Activated effector memory CD4-positive, alpha-beta T cell treated with anti-CD3 and anti-CD28 coated beads, Interleukin-2, amount 50 U/mL, for 16 hours (primary cell): ENCODE data around the gene SRCAP.

ENCODE experiments used
- DNase-seq: peaks from one replicate; pipeline ENCODE4 v3.0.0-alpha.2; 2020

Gene SRCAP

DNA sequence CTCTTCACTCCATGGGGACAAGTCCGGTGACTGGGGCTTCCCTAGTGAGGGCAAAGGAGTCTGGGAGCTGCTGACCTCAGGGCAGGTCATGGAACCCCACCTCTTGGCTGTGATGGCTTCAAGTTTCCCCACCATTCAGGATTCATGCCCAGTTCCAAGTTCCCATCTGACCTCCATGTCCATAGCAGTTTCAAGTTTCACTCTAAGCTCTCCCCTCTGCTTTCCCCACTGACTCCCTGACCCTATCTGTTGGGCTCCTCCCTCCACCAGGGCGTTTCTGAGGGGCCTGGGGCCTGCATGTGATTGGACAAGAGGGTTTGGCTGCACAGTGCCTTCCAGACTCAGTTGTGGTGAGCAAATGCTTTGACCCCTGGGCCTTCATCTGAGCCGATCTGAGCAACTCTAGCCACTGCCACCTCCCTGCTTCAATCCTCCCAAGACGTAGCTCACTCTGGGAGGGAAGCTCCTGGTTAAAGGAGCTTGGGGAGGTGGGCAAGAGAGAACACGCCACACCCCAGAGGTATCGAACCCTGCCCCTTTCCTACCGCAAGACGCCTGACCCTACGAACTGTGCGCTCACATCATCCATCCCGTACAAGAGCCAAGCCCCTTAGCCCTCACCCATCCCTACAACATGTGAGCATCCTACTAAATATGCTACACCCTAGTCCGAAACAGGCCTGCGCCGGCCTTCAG, 79.7 kb downstream of the SRCAP start:
- no peak for DNase-seq

DNA sequence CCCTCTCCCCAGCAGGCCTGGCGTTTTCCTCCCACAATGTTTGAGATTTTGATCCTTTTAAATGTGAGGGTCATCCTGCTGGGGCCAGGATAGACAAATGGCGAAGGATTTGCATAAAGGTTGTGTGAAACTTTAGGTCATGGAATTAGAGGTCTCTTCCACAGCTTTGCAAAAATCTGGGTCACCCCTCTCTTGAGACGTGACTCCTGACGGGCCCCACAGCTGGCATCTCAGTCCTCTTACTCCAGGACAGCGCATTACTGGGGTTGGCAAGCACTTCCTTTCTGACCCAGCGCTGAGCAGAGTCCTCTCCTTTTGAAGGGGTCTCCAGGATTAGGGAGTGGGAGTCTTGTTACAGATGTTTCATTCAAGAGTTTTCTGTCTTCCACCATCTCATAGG, 80.6 kb downstream of the SRCAP start:
- DNase-seq, result no peak

DNA sequence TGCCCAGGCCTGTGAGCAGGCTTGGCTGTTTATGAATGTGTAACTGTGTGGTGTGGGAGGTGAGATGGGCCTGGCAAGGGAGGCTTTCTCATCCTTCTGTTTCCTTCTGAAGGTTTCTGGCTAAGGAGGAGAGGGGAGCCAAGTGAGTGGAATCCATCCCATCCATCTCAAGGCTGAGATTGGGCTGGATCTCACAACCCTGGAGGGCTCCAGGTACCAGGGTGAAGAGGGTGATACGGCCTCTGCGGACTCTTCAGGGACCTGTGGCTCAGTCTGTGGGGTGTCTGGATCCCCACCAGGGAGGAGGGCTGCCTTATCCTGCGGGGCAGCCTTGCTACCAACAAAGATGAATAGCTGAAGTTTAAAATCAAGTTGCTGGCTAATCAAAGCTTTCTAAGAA, 81.0 kb downstream of the SRCAP start:
- no peak for DNase-seq

DNA sequence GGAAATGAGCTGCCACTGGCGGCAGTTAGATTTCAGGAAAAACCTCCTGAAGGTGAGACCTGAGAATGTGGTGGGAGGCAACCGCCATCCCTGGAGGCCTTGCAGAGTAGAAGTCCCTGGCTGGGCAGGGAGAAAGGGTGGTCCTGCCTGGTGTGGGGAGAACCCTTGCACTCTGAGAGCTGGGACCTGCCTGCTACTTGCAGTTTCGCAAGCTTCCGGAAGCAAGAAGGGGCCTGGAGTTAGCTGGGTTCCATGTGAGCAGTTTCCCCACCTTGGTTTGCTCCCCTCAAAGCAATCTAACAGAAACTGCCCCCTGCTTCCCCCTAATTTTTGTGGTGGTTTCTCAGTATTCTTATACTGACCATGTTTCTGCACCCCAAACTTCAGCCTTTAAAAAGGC, 81.6 kb downstream of the SRCAP start:
- no peak for DNase-seq

DNA sequence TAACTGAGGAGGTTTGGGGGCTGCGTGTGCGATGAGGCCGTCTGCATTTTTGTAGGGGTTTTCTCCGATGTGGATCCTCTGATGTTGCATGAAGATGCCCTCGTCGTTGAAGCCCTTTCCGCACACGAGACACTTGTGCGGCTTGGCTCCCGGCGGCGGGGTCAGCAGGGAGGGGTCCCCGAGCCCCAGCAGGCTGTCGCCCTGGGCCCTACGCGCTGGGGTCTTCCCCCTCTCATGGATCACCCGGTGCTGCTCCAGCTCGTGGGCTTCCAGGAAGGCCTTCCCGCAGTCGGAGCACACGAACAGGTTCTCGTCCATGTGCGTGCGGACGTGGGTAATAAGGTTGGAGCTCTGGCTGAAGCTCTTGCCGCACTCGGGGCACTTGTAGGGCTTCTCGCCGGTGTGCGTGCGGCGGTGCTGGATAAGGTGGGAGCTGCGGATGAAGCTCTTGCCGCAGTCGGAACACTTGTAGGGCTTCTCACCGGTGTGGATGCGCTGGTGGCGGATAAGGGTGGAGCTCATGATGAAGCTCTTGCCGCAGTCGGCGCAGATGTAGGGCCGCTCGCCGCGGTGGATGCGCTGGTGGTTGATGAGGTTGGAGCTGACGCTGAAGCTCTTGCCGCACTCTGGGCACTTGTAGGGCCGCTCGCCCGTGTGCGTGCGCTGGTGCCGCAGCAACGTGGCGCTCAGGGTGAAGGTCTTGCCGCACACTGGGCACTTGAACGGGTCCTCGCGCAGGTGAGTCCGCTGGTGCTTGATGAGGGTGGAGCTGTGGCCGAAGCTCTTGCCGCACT, 83.7 kb downstream of the SRCAP start:
- DNase-seq, result no peak

DNA sequence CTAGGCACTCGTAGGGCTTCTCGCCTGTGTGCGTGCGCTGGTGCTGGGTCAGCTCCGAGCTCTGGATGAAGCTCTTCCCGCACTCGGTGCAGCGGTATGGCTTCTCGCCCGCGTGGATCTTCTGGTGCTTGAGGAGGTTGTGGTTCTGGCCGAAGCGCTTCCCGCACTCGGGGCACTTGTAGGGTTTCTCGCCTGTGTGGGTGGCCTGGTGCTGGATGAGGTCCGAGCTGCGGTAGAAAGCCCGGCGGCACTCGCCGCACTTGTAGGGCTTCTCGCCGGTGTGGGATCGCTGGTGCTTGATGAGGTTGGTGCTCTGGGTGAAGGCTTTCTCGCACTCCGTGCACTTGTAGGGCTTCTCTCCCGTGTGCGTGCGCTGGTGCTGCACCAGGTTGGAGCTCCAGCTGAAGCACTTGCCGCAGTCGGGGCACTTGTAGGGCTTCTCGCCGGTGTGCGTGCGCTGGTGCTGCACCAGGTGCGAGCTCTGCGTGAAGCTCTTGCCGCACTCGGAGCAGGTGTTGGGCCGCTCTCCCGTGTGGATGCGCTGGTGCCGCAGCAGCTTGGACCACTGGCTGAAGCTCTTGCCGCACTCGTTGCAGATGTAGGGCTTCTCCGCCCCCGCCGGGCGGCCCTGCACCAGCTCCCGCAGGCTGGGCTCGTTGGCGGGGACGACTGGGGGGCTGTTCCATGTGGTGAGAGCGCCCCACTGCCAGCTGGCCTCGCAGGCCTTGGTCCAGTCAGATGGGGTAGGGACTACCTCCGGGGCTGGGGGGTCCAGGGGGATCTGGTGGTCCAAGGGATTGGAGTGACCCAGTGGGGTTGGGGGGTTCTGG, 84.5 kb downstream of the SRCAP start:
- DNase-seq, result no peak

DNA sequence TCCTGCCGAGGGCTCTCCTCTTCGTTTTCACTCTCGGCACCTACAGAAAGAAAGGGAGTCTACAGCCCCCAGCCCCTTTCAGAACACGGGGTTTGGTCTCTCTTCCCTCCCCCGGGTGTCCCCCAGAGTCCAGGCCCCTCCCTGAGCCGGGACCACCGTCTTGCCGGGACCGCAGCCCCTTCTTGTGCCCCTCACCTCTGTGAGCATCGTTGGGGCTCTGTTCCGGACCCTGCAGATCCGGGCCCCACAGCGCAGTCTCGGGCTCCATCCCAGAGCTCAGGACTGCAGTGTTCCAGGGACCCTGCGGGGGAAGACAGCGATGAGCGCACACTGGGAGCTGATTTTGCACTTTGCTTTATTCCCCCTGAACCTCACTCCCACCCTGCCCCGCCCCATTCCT, 85.2 kb downstream of the SRCAP start:
- DNase-seq, result no peak

DNA sequence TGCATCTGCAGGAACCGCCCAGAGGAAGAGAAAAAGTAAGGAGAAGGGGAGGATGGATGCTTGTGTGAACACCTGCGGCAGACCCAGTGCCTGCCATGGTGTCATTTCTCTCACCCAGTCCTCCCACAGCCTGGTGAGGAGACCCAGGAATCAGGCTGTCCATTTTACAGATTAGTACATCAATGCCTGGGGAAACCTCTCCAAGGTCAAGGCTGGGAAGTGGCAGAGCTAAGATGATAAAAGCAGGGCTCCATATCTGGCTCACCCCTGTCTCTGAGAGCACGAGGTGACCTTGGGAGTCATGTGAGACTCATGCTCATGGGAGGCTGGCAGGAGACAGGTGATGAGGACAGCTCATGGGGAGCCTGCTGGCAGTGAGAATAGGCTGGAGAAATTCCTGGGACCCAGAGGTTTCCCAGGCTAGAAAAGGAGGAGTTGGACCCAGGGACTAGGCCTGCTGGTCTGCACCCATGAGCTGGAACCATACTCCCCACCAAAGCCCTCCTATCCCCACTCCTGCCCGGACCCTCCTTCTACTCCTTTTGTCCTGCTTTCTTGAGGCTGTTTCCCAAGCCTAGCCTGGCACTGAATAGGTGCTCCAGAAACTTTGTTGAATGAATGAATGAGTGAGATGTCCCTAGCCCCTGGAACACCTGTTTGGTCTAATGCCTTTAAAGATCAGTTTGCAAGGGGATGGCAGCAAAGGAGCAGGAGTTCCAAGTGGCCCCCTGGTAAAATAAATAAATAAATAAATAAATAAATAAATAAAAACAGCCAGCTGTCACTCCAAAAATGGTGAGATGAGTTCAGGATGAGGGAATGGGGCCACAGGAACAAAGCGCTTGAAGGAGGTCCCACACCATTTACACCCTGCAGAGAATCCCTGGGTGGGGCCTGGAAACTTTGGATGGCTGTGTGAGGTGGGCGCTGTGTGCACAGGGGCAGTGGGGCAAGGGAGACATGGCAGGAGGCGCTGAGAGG, 86.4 kb downstream of the SRCAP start:
- no peak for DNase-seq

DNA sequence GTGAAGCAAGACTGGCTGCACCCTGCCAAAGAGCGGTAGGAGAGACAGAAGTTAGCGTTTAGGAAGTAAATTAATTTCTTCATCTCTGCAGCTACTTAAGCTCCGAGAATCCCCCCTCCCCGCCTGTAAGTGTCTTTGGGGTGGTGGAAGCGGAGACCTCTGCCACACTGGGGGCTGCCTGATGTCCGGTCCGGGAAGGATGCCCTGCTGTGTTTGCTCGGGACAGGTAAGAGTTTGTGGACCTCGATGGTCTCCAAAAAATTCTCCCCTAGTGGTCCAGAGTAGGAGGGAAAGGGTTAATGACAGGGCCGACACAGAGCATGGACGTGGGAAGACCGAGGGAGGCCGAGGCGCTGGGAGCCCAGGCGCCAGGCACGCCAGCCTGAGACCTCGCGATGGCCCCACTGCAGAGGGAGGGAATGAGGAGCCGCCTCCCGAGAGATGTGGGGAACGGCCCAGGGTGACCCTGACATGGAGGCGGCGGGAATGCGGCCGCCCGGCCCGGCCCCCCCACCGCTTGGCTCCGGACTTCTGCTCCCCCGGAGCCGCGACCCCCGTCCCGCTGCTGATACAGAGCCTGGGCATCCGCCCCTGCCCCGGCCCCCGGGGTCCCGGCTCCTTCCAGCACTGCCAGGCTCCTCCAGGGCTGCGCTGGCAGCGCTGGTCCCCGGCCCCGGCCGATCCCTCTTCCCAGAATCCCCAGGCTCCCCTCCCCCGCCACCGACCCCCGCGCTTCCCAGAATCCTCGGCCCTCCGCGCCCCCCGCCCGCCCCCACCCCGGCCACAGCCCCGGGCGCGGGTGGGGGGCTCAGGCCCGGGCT, 87.4 kb downstream of the SRCAP start:
- no peak for DNase-seq

DNA sequence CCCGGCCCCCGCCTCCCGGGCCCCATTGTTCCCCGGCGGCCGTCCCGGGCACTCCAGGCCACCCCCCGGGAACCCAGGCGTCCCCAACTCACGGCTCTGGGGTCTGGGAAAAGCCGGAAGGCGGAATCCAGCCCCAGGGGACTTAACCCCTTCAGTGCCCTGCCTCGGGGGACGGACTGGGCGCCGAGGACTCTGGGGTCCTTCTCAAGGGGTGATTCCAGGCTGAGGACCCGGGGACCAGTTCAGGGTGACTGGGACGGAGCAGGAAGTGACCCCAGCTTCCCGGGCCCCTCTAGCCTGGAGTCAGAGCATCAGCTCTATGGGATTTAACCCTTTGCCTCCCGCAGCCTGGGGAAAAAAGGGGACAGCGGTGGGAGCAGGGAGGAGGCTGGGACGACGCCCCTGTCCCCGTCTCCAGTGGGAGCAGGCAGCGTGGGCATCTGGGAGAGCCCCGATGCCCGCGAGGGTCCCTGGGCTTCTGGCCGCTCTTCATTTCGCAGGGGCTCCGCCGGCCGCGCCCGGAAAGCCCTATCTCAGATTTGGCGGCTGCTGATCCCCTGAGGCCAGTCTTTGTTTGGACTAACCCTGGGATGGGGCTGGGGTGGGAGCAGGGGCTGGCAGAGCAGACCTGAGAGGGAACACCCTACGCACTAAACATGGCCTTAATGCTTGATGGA, 88.1 kb downstream of the SRCAP start, which contains the start of gene ZNF629:
Gene ZNF629, minus strand, starts transcription at position 270 of the 677 bp plus-strand sequence. CDS start 2,723 bp downstream, outside the sequence.
- no peak for DNase-seq

DNA sequence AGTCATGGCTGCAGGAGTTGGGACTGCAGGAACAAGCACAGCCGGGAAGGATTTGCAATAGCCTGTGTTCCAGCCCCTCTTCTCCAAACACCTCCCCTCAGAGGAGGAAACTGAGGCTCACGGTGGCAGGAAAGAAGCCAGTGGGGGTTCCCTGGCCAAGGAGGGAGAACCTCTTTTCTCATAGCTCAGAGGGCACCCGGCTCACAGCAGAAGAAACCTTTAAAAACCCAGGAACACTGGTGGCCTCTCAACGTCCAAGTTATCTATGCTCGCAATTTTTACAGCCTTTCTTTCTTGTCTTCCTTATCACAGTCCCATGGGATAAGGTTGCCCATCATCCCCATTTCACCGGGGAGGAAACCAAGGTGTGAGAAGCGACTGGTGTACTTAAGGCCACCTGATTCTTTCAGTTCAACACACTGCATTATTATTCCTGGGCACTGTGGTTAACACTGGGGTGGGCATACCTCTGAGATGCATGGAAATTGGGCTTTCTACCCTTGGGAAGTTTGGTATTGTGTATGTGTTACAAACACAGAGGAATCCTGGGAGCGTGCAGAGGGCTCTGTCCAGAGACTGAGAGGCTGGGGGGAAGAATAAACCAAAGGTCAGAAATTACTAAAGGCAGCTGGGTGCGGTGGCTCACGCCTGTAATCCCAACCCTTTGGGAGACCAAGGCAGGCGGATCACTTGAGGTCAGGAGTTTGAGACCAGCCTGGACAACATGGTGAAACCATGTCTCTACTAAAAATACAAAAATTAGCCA, 88.8 kb downstream of the SRCAP start:
- DNase-seq, result no peak
